DND-41 (cell line): ENCODE results near the gene RBM20.

Experiments used
- ATAC-seq: fragments of 200-7000 bp; cut with Tn5 transposase; 3 replicates; pipeline ENCODE4 v1.9.1; 2021; ENCODE audit warnings: low read depth; ENCODE audit not compliant: insufficient read depth
- DNase-seq: peaks from one replicate; pipeline ENCODE4 v3.0.0-alpha.2; 2020
- H2AFZ ChIP-seq: 2 replicates; pipeline ENCODE4 v1.6.0; 2012; ENCODE audit warnings: low read depth, low read length
- H3K27ac ChIP-seq: 2 replicates; pipeline ENCODE4 v1.5.1; 2012; ENCODE audit warnings: low read length, inconsistent platforms
- H3K27me3 ChIP-seq: fragments of 200-600 bp; sonication (generic); 2 replicates; pipeline ENCODE4 v1.6.0; 2012; ENCODE audit warnings: low read length, mild to moderate bottlenecking, inconsistent platforms; ENCODE audit not compliant: insufficient read depth, poor library complexity
- H3K36me3 ChIP-seq: 2 replicates; pipeline ENCODE4 v1.5.1; 2012; ENCODE audit warnings: low read length, inconsistent platforms; ENCODE audit not compliant: insufficient read depth
- H3K4me1 ChIP-seq: 2 replicates; pipeline ENCODE4 v1.5.1; 2012; ENCODE audit warnings: mild to moderate bottlenecking, low read length; ENCODE audit not compliant: insufficient read depth
- H3K4me2 ChIP-seq: 2 replicates; pipeline ENCODE4 v1.6.0; 2012; ENCODE audit warnings: mild to moderate bottlenecking, moderate library complexity, low read length, inconsistent platforms; ENCODE audit not compliant: insufficient read depth
- H3K4me3 ChIP-seq, 2 experiments: fragments of 200-600 bp in 1 of 2; shearing (Covaris generic) in 1 of 2; 2 replicates each; pipeline ENCODE4 v1.5.1; 2012 to 2016; ENCODE audit warnings: inconsistent platforms in 2 of 2, low read length in 2 of 2, mild to moderate bottlenecking in 2 of 2, low read depth in 1 of 2, moderate library complexity in 1 of 2
- H3K79me2 ChIP-seq: 2 replicates; pipeline ENCODE4 v1.6.0; 2012; ENCODE audit warnings: low read length, inconsistent platforms; ENCODE audit not compliant: insufficient read depth
- H3K9ac ChIP-seq: 2 replicates; pipeline ENCODE4 v1.6.0; 2012; ENCODE audit warnings: low read depth, mild to moderate bottlenecking, inconsistent platforms, low read length, moderate library complexity
- H3K9me3 ChIP-seq: 2 replicates; pipeline ENCODE4 v1.5.1; 2012; ENCODE audit warnings: low read length, moderate library complexity, mild to moderate bottlenecking, inconsistent platforms; ENCODE audit not compliant: insufficient read depth, severe bottlenecking
- H4K20me1 ChIP-seq: 2 replicates; pipeline ENCODE4 v1.6.0; 2012; ENCODE audit warnings: low read length; ENCODE audit not compliant: insufficient read depth
- EZH2 ChIP-seq: IDR thresholded peaks from 3 replicates; pipeline ENCODE4 v1.6.1; 2012; ENCODE audit warnings: borderline replicate concordance, low read depth, mild to moderate bottlenecking, moderate library complexity, low read length, inconsistent platforms; ENCODE audit not compliant: severe bottlenecking
- TF ChIP-seq, protein P1 (sequence below): IDR thresholded peaks from 2 replicates; pipeline ENCODE4 v1.5.1; 2012; ENCODE audit warnings: borderline replicate concordance, low read length, moderate library complexity, mild to moderate bottlenecking; ENCODE audit not compliant: poor library complexity, severe bottlenecking; ENCODE audit errors: extremely low read depth

RBM20 gene

DNA sequence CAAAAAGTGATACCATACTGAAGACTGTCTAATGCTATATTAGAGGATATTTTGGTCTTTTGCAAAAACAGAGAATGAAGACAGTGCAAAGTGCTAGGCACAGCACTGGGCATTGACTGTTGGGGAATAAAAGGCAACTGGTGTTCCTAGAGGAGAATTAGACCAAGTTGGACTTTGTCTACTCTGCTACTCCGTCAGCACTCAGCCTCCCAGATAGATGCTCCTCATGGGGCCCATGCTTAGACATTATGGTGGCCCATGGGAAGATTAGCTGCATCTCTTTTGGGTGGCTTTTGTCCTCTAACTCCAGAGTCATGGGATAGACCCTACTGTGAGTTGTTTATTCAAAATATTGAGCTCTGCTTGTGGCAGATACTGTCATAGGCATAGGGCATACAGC, 113.5 kb downstream of the RBM20 start:
- TF ChIP-seq, protein P1, sequence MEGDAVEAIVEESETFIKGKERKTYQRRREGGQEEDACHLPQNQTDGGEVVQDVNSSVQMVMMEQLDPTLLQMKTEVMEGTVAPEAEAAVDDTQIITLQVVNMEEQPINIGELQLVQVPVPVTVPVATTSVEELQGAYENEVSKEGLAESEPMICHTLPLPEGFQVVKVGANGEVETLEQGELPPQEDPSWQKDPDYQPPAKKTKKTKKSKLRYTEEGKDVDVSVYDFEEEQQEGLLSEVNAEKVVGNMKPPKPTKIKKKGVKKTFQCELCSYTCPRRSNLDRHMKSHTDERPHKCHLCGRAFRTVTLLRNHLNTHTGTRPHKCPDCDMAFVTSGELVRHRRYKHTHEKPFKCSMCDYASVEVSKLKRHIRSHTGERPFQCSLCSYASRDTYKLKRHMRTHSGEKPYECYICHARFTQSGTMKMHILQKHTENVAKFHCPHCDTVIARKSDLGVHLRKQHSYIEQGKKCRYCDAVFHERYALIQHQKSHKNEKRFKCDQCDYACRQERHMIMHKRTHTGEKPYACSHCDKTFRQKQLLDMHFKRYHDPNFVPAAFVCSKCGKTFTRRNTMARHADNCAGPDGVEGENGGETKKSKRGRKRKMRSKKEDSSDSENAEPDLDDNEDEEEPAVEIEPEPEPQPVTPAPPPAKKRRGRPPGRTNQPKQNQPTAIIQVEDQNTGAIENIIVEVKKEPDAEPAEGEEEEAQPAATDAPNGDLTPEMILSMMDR: no peak
- TF ChIP-seq EZH2: no peak
- ATAC-seq (no peak), DNase-seq (no peak)
- Histone ChIP-seq H3K27me3 (peaks cover 4% of the 10 kb centered on the region), H3K36me3 (no peaks in the 10 kb centered on the region), H3K4me1 (no peaks in the 10 kb centered on the region), H4K20me1 (no peaks in the 10 kb centered on the region), H3K79me2 (no peaks in the 10 kb centered on the region), H3K27ac (no peak overlapping the region), H3K9ac (no peak overlapping the region), H2AFZ (no peak overlapping the region), H3K4me3 (no peak overlapping the region), H3K4me2 (no peak overlapping the region), H3K9me3 (no peaks in the 10 kb centered on the region)

DNA sequence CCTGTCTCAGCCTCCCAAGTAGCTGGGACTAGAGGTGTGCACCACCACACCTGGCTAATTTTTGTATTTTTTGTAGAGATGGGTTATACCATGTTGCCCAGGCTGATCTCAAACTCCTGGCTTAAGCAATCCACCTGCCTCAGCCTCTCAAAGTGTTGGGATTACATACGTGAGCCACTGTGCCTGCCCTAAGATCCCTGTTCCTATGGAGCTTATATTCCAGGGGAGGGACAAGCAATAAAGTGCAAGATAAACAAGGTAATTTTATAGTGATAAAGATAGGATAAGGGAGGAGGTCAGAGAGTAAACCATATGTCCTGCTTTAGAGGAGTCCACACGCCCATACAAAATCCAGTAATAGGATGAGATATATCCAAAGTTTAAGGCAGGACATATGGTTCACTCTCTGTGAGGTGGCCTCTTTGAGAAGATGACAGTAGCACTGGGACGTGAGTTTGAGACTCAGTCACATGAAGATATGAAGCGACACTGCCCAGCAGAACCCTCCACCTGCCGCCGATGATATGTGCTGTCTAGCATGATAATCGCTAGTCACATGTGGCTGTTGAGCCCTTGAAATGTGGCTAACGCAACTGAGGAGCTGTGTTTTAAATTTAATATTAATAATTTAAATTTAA, 114.1 kb downstream of the RBM20 start:
- H3K9me3 ChIP-seq: no peaks in the 10 kb centered on the region
- peaks cover 4% of the 10 kb centered on the region for H3K27me3 ChIP-seq
- TF ChIP-seq EZH2: no peak
- TF ChIP-seq, protein P1: no peak
- no peak overlapping the region for H3K4me3 ChIP-seq
- H3K9ac ChIP-seq: no peak overlapping the region
- H3K4me2 ChIP-seq: no peak overlapping the region
- no peak overlapping the region for H3K27ac ChIP-seq
- DNase-seq (no peak), ATAC-seq (no peak)
- no peak overlapping the region for H2AFZ ChIP-seq
- no peaks in the 10 kb centered on the region for H3K79me2 ChIP-seq
- no peaks in the 10 kb centered on the region for H3K4me1 ChIP-seq
- no peaks in the 10 kb centered on the region for H3K36me3 ChIP-seq
- H4K20me1 ChIP-seq: no peaks in the 10 kb centered on the region

DNA sequence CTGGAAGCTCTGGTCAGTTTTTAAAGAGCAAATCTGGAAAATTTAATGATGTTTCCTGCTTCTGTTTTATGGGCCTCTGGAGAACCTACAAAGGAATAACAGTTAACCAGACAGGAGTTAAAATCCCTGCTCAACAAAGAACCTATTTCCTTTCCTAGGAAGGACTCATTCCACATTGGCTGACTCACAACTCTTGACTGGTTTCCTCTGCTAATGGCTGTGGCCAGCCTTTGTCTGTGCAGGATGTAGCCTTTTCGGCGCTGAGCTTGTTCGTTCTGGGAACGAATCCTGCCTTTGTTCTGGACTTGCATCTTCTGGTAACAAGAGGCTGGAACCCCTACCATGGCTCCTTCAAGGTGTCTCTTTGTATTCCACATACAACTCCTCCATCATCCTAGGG, 114.8 kb downstream of the RBM20 start:
- no peaks in the 10 kb centered on the region for H3K36me3 ChIP-seq
- no peak overlapping the region for H3K4me2 ChIP-seq
- ATAC-seq (no peak), DNase-seq (no peak)
- H3K79me2 ChIP-seq: no peaks in the 10 kb centered on the region
- no peak overlapping the region for H2AFZ ChIP-seq
- TF ChIP-seq, protein P1: no peak
- no peak for TF ChIP-seq EZH2
- H3K4me1 ChIP-seq: no peaks in the 10 kb centered on the region
- no peak overlapping the region for H3K4me3 ChIP-seq
- H3K27me3 ChIP-seq: peaks cover 4% of the 10 kb centered on the region
- no peaks in the 10 kb centered on the region for H3K9me3 ChIP-seq
- no peak overlapping the region for H3K9ac ChIP-seq
- H4K20me1 ChIP-seq: no peaks in the 10 kb centered on the region
- no peak overlapping the region for H3K27ac ChIP-seq

DNA sequence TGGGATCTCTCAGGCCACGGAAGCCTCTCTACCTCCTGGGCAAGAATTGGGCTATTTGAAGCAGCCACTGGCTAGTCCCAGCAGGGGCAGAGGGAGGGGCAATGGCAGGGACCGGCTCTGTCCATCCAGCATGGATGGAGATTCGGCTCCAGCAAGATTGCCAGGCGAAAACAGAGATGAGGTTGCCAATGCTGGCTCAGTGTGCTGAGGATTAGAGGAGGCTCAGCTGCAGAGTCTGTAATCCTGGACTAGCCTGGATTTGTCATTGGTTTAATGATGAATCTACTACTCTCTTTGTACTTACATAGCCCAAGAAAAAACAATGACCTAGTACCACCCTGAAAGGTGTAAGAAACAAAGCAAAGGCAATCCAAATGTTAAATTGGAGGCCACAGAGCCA, 115.4 kb downstream of the RBM20 start:
- DNase-seq: no peak
- Histone ChIP-seq H4K20me1 (no peaks in the 10 kb centered on the region), H3K9me3 (no peaks in the 10 kb centered on the region), H3K9ac (no peak overlapping the region), H3K4me2 (no peak overlapping the region), H3K79me2 (no peaks in the 10 kb centered on the region), H3K36me3 (no peaks in the 10 kb centered on the region), H3K4me1 (no peaks in the 10 kb centered on the region), H3K27me3 (peaks cover 4% of the 10 kb centered on the region), H3K4me3 (no peak overlapping the region), H3K27ac (no peak overlapping the region), H2AFZ (no peak overlapping the region)
- no peak for ATAC-seq
- TF ChIP-seq, protein P1: no peak
- no peak for TF ChIP-seq EZH2
